HT1080 (cell line): ENCODE results near the gene NAP1L4. TPM values are rescaled to one million over a fixed set of nuclear protein-coding genes. Genes with fewer than 3 reads are reported as not detected.

Experiments
- DNase-seq: peaks from one replicate; pipeline ENCODE4 v3.0.0-alpha.2; 2015; ENCODE audit warnings: low read depth
- total RNA-seq: library from RNA; depleted of rRNA; stranded (reverse); fragments of >200 nt; shearing (Covaris generic); gene quantifications from 2 replicates; pipeline ENCODE4 v1.2.3, GENCODE V29; 2014

Gene NAP1L4
- total RNA-seq, 1 experiment from 2014 or later, result 119 TPM

DNA sequence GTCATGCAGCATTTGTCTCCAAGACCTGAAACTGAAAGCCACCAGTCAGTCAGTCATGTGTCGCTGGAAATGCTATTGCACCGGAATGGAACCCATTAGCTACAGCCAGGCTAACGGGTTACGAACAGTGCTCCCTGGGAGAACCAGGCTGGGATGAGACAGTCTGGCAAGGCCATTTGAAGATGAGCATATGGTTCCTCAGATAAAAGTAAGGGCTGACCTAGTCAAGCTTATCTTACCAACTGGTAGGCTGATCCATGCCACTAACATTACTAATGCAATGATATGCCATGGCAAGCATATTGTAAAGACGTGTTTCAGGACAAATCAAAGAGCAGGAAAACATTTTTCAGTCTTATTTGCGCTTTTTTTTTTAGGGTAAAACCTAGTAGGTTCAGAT, 28.4 kb downstream of the NAP1L4 start:
- no peak for DNase-seq

DNA sequence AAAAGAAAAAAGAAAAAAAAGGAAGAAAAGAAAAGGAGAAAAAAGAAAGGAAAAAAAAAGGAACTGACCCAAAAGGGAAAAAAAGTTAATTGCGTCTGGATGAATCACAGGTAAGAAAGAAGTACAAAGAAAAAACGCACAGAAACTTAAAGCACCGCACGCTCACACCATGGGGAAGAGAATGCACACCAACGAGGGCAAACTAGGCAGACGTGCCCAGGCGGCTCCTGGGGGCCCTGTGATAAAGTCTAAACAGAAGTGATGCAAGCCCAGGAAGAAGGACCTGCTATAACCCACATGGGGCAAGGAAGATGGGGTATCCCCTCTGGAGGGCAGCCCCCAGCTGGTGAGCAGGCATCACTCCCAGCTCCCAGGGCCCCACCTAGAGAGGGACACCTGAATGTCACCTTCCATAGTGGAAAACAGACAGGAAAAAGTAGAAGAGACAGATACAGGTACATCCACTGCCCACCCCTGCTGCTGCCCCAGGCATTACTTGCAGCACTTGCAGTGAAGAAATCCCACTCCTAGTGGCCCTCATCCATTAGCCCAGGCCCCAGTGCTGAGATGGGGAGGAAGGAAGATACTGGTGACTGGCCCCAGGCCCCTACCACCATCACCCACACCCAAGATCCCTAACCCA, 28.9 kb downstream of the NAP1L4 start:
- DNase-seq, result no peak

DNA sequence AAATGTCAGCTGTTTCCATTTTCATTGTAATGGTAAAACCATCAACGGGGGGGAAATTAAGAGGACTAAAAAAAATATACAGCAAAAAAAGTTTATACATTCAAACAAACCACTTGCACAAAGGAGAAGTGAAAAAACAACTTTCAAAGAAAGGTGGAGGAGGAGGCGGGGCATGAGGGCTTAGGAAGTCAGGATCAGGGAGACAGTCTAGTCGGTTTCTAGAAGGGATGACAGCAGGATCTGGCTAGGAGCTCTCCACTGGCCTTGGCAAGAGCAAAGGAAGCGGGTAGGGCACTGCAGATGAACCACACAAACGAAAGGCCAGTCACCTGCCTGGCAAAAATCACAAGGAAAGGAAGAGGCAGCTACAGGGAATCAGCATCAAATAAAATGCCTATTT, 31.0 kb downstream of the NAP1L4 start:
- DNase-seq, result no peak

DNA sequence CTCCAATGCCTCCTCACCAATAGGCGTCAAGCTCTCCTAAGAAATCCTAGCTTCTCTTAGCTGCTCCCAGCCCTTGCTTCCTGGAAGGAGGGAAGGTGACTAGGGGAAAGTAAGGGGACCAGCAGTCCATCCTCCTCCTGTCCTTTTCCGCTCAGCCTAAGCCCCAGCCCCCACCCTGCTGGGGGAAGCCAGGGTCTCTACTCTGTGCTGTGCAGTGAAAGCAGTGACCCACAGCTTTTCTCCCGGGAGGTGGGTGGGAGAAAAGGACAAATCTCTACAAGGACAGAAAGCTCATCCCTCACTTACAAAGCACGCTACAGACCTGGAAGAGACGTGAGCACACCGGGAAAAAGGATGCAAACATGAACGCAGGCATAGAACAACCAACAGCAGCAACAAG, 32.0 kb downstream of the NAP1L4 start:
- DNase-seq, result no peak

DNA sequence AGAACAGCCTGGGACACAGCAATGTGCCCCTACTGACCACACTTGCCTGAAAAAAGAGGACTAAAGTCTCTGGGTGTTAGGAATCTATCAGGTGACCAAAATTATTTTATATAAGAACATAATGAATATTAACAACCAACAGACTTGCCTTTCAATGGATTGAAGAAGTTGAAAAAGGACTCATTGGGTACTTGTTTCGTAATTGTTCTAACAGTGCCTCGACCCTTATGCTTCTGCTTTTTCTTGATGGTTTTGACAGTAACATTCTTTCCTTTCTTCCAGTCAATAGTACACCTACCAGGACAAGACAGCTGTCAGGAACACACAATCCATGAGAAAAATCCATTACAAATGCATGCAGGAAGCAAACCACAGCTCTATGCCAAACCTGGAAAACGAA, 33.9 kb downstream of the NAP1L4 start:
- no peak for DNase-seq

- DNase-seq, result no peak
Observed at GRCh38 chr11:2955906-2956476, 36.1 kb downstream of the NAP1L4 start.

DNA sequence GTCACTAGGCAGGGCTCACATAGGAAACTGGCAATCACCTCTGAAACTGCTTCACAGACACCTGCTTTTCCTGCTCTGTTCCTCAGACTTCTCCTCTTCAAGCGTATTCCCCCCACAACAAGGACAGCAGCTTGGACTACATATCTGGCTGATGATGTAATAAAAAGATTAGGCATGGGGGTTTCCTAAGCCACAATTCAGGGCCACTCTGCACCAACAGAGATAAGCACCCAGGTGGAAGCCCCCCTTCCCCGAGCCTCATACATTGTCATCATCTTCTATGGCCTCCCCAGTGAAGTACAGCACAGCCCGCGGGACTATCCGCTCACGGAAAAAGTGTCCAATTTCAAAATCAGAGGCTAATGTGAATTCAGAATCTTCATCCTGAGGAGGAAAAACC, 37.9 kb downstream of the NAP1L4 start:
- no peak for DNase-seq

DNA sequence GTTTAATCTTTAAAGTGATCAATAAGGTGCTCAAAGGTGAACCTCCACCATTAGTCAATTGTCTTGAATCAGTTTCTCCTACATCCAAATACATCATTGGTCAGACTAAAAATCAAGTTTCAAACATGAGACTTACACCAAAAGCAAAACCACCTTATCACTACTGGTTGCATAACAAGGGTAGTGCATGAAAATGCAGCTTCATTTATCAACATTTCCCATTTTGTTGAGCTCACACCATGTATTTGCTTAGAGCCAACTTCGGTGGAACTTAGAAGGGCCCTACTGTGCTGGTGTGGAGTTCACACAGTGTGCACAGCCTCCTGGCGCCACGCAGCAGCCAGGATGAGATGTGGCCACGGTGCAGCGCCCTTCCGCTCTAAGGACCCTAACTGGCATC, 39.8 kb downstream of the NAP1L4 start:
- DNase-seq, result no peak

DNA sequence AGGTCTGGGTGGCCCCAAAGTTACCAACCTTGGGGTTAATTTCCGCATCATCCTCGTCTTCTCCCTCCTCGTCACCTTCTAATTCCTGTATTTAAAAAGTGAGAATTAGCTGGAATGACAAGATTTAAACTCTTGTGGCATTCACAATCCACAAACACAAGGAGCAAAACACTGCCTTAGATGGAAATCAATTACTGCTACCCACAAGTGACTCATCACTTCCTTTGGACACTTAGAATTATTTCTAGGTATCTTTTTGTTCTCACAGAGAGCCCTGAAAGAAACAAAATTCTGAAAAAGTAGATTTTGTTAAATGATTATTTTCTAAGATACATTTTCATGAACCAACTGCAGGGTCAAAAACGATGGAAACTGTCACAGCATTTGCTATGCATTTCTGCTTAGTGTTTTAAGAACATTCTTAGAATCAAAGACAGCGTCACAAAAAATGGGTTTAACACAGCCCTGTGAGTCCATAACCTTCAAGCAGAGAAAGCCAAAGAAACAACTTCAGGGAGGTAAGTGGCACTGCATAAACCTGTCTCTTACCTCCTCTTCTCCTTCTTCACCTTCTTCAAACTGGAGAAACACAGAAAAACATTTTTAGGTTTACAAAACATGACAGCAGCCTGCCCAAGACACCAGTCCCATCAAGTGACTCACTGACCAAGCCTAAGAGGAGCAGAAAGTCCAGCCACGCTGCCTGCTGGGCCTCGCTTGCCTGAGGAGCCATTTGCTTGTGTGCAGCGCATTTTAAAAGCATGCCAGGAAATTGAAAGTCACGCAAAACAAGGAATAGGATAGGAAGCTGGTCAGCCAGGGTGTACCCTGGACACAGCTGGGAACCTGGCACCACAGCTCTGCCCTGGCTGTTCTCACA, 40.7 kb downstream of the NAP1L4 start:
- DNase-seq, result peak; percentile 81

DNA sequence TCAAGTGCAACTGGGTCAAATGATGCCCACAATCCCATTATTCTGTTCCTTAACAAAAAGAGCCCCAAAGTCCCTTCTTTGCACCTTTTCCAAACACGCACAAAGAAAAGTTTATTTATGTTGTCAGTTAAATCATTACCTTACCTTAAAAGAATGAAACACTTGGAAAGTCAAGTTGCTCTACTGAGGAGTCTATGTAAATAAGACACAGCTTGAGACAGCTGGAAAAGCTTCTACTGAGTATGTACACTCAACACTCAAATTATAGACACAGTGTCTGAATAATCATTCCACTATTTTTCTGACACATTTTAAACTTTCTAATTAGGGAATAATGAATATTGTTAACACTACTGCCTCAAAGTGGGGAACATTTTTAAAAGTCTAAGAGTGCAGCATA, 41.3 kb downstream of the NAP1L4 start:
- no peak for DNase-seq

- no peak for DNase-seq
Observed at GRCh38 chr11:2949920-2950319, 42.2 kb downstream of the NAP1L4 start.

- DNase-seq, result no peak
Observed at GRCh38 chr11:2947744-2948143, 44.4 kb downstream of the NAP1L4 start.

DNA sequence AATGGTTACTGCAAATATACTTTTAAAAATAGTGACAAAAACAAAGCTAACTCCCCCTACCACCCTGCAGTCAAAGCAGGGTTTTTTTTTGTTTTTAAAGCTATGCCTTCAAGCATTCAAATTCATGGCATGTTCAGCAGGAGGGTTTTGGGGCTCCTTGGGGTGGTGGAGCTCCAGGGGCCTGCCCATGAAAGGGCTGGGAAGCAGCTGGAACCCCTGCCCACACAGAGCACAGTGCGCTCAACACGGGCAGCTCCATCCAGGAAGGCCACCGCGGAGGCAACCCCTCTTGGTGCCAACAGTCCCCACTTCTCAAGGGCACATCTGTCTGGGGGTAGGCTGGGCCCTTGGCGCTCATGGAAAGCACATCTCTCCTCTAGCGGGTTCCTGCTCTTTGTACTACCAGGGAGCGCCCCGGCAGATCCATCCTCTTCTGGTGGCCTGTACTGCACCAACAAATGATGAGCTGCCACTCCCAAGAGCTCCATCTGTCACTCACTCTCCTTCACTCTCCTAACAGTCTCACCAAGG, 46.3 kb downstream of the NAP1L4 start:
- DNase-seq, result no peak

- no peak for DNase-seq
Observed at GRCh38 chr11:2945031-2945756, 46.9 kb downstream of the NAP1L4 start.

- no peak for DNase-seq
Observed at GRCh38 chr11:2944530-2944929, 47.6 kb downstream of the NAP1L4 start.

DNA sequence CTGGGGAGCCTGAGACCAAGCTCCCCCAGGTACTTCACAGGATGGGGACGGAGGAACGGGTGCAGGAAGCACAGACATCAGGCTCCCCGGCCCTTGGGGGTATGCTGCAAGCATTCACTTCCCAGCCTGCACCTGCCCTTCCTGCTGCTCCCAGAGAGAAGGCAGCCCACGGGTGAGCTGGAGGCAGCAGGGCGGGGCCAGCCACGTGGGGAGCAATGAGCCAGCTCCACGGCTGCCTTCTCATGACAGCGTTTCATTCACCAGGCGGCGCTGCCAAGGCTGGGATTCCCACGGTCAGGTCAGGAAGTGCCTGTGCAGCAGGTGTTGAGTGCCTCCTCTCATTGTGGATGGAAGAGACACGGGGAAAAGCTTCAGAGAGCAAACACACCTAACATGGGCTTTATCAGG, 48.4 kb downstream of the NAP1L4 start:
- DNase-seq, result peak; percentile 37

DNA sequence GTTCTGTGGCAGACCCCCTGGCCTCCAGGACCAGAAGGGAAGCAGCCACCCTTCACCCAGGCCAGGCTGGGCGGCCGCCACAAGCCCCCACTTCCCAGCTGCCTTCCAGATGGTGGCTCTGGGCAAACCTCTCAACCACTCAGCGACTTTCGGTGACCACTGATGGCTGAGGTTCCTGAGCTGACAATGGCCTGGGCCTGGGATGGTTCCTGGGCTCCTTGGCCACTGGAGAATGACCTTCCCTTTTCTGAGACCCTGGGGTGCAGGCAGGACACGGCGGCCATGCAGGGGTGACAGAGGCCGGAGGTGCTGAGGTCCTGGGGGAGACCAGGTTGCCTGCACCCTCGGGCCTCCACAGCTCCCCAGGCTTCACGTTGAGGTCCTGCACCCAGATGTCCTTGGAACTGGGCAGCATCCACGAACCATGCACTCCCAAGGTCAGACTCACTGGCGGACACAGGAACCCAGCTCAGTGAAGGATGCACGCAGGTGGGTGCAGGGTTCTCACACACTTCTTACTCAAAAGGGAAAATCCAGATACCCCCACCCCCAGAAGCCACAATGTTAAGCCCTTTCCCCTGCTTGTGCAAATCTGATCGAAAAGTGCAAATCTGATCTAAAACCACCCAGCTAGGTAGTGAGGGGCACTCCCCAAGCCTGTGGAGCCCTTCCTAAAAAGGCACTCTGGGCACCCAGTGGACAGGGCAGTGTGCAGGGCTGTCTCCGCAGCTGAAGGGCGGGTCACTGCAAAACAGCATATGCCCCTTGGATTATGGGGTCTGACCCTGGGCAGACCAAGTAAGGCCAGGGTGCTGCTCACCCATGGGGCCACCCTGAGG, 49.0 kb downstream of the NAP1L4 start:
- no peak for DNase-seq

GRCh38 chr11:2942447-2942846, 49.7 kb downstream of the NAP1L4 start:
- no peak for DNase-seq

GRCh38 chr11:2940921-2941821, 51.0 kb downstream of the NAP1L4 start:
- DNase-seq, result peak; percentile 50
